NCI-H82 treated with DMSO at 0.1 percent for 48 hours (cell line): Measurements from ENCODE around the gene EIF3B.
"Not testable (repeated sequence)": the region's sequence is repeated elsewhere in the genome, so short reads cannot be mapped to it uniquely, and the experiment has no call there.

Source experiments
- DNase-seq: peaks from one replicate; lab custom pipeline; 2025; ENCODE audit not compliant: unreplicated experiment; lab: John Stamatoyannopoulos, UW

EIF3B gene

DNA sequence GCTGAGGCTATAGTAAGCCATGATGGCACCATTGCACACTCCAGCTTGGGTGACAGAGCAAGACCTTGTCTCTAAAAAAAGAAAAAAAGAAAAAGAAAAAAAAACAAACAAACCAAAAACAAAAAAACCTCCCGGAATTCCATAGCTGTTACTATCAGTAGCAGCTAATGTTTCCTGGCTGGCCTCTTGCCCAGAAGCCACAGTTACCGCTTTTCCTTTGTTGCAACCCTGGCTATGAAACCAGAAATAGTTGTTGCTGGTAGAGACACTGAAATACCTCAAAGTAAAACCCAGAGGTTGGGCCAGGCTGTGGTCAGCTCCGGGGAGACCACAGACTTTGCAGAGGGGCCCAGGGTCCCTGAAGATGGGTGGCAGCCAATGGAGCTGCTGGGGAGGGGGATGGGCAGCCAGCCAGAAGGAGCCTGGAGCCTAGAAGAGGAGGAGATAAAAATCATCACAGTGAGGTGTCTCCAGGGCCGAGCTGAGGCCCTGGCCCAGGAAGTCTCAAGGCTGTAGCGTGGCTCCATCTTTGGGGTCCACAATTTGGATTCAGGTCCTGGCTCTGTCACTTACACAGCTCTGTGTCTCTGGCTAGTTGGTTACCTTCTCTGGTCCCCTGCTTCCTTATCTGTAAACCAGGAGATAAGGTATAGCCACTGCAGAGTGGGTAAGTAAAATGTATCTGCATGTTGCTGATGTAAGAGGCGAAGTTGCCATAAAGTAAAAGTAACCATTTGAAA lies 45.4 kb downstream of the EIF3B start:
- no peak for DNase-seq

DNA sequence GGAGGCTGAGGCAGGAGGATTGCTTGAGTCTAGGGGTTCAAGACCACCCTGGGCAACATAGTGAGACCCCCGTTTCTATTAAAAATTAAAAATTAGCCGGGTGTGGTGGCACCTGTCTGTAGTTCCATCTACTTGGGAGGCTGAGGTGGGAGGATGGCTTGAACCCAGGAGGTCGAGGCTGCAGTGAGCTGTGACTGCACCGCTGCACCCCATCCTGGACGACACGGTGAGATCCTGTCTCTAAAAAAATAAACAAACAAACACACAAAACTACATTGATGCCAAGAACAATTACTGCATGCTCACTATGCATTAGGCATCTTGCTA lies 48.0 kb downstream of the EIF3B start:
- DNase-seq = no peak

DNA sequence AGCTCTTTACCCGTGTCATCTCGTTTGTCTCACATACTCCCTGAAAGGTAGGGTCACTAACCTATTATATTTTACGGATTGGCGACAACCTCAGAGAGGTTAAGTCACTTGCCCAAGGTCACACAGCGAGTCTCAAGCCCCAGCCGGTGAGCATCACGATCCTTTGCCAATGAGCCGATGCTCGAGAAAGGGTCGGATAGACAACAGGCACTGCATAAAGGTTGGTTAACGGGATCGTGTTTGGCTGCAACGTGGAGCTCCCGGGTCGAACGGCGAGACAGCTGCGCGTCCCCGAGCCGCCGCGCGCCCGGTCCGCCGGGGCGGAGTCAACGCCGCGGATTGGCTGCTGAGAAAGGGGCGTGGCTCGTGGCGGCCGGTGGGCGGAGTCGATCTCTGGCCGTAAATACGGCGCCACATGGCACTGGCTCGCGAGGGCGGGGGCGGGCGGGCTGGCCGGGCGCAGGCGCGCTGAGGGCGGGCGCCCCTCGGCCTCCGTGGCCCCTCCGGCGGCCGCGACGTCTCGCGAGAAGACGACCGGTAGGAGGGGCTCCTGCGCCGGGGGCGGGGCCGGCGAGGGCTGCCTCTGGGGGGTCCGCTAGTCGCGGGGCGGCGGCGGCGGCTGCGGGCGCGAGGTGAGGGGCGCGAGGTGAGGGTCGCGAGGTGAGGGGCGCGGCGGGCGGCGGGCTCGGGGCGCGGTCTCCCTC lies 48.5 kb downstream of the EIF3B start, which contains the start of gene CHST12:
Gene CHST12 (plus strand): TSS at position 598 of the 704 bp plus-strand sequence. CDS start 29,029 bp downstream, outside the sequence.
- DNase-seq = peak; percentile 78

DNA sequence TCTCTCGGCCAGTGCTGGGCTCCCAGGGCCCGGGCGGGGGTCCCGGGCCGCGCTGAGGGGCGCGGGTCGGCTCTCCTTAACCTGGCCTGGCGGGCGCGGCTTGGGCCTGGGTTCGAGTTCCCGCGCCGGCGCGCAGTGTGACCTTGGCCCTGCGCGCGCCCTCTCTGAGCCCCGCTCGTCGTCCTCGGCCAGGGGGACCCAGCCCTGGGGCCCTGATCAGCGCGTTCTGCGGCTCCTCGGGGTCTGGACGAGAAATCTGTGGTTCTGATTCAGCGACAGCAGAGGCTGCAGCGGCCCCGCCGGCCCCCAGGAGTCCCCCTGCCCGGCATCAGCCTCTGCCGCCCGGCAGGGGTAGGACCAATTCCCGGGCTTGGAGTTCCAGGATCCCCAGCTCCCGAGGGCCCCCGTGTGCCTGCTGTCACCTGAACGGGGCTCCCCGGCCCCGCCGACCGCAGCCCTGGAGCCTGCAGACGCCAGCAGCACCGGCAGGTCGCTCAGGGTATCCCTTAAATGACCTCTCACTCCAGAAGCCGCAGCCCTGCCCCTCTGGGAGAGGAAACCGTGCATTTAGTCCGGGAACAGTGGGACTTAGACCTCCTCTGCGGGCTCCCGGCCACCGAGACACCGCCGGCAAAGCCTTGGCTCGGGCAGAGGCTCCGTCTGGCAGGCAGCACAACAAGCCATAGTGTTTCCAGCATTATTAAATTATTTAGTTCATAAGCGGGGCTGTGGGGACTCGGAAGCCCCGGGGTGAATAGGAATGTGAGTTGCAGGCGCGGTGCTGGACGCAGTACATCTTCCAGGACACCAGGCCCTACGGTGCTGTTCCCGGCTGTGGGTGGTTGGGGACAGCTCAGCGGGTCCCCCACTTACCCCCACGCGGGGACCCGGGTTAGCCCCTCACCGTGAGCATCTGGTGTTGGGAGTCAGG lies 49.4 kb downstream of the EIF3B start:
- no peak for DNase-seq

DNA sequence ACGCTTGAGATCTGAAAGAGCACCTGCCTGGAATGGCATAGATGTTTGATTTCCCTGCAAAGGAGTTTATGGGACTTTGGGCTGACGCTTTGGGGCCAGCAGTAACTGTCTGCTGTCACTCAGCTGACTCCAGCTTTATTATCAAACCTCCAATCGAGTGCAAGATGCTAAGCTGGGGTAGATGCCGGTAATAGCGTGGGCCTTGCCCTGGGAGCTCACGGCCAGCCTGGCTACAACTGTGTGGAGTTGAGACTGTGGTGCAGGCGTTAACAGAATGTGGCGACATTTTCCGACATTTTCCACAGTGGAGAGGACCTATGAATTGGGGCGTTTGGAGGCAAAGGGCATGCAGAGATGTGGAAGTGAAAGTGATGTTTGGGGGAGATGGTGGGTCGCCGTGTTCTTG lies 50.1 kb downstream of the EIF3B start:
- no peak for DNase-seq

DNA sequence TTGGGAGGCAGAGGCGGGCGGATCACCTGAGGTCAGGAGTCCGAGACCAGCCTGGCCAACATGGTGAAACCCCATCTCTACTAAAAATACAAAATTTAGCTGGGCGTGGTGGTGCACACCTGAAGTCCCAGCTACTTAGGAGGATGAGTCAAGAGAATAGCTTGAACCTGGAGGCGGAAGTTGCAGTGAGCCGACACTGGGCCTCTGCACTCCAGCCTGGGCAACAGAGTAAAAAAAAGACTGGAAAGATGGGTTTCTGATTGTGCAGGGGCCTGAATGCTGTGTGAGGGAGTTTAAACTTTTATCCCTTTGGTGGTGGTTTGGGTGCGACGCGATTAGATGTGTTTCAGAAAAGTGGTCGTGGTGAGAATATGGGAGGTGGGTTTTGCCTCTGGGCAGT lies 50.6 kb downstream of the EIF3B start:
- DNase-seq = no peak

DNA sequence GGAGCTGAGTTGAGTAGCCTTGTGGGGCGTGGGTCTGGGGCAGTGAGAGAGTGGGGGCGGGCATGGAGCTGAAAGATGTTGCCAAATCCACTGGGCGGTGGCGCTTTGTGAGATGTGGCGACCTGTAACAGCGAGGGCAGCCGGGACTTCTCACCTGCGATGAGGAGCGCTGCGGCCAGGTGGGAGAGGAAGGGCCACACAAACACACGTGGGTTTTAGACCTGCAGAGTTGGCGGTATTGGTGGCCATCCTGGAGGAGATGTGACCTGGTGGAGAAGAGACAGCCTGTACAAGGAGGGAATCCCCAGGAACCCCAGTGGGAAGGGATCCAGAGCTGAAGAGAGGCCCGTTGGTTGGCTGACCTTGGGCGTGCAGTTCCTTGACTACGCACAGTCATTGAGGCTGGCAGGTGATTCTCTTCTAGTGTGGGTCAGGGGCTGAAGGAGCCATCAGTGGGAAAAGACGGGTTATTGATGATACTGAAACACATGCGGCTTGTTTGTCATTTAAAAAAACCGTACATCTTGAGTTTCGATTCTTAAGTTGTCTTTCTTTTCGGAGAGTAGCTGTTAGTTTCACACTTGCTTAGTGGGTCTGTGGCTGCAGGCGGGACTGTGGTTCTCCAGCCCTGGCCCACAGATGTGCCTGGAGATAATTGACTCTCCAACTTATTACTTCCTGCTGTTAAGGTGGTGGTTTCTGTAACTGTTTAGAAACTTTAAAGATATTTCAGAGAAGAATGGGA lies 51.1 kb downstream of the EIF3B start:
- DNase-seq = no peak

GRCh38 chr7:2409745-2410414 lies 55.3 kb downstream of the EIF3B start:
- DNase-seq = no peak

DNA sequence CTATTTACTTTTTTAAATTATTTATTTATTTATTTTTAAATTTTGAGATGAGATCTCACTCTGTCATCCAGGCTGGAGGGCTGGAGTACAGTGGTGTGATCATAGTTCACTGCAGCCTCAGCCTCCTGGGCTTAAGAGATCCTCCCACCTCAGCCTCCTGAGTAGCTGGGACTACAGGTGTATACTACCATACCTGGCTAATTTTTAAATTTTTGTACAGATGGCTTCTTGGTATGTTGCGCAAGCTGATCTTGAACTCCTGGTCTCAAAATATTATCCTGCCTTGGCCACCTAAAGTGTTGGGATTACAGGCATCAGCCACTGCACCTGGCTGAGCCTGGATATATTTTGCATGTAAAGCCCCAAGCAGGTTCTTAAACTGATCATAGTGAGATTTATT lies 56.4 kb downstream of the EIF3B start:
- DNase-seq = no peak

DNA sequence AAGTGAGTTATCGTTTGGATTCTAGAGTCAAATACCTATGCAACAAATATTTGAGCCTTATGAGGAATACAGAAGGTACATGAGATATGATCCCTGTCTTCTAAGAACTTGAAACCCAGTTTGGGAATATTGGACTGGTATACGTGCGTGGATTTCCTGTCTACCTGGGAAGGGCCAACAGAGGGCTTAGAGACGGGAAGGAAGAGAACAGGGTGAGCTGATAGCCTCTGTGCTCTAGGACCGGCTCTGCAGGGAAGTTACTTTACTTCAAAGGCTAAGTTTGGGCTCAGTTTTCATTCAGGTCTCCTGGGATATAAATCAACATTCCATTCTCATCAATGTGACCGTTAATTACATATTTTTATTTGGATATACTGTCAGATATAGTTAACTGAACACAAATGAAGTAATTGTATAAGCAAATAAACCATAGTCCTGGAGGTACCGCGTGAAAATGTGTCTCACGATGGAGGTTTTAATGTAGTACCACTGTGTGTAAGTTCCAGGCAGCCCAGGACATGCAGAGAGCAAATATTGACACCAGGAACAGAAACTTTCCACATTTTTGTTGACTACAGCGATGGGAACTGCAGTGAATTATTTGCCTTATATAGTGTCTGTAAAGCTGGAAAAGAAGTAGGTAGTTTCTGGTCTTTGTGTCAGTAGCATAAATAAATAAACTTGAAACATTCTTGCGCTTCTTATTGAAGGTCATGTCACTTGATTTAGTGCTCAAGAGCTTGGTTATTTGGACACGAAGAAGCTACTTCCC lies 57.4 kb downstream of the EIF3B start:
- DNase-seq = no peak

- no peak for DNase-seq
Measured at GRCh38 chr7:2412587-2413201, 58.1 kb downstream of the EIF3B start.

- no peak for DNase-seq
Measured at GRCh38 chr7:2416063-2416462, 61.4 kb downstream of the EIF3B start.

DNA sequence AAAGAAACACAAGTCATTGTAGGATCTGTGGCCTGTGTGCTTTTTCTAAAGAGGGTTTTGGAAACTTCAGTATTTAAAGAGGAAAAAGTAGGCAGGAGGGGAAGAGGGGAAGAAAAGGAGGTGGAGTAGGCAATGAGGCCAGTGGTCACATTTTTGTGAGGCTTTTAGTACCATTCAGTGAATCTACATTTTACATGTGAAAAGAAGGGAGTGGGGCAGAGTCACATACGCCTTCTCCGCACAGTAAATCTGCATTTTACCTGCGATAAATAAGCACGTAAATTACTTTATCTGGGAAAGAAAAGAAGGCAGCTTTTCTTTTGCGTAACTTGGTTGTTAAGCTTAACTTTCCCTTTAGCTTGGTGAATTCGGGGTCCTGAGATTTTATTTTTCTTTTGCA lies 62.0 kb downstream of the EIF3B start:
- no peak for DNase-seq

GRCh38 chr7:2417178-2417577 lies 62.6 kb downstream of the EIF3B start:
- DNase-seq = not testable (repeated sequence)

GRCh38 chr7:2417981-2418481 lies 63.4 kb downstream of the EIF3B start:
- no peak for DNase-seq

- DNase-seq = no peak
Measured at GRCh38 chr7:2420216-2420933, 65.7 kb downstream of the EIF3B start.

DNA sequence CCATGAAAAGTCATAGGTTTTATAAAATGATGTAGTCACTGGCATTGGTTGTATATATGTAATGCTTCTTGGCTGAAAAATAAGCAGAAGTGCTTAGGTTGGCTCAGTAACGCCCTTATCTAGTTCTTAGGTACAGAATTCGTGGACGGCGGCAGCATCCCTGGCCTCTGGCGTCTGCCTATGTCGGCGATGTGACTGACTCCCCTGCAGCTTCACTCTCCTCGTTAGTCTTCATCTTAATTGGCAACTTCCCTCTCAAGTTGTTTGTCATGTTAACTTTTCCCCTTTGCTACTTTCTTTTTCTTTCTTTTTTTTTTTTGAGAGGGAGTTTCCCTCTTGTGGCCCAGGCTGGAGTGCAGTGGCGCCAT lies 67.3 kb downstream of the EIF3B start:
- DNase-seq = no peak

DNA sequence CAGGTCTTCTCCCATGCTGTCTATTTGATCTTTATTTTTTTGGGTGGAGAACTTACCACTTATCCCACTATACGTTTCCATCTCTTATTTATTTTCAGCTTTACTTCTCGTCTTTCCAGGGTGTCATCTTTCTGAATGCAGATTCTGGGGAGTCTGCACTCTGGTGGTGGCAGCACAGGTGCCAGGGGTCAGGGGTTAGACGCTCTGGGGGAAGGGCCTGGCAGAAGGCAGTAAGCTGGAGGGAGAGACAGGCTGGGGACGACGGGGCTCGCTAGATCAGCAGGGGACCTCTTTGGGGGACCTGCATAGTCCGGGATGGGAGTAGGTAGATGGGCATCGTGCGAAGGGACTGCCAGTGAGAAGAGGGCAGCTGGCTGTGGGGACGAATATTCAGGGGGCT lies 71.1 kb downstream of the EIF3B start:
- DNase-seq = no peak
